Measurements from ENCODE around the gene FBF1. TPM values are rescaled to one million over a fixed set of nuclear protein-coding genes. Genes with fewer than 3 reads are reported as not detected.

Gene FBF1
- total and polyA plus RNA-seq, 9 of the 15 experiments (the other 6 are each of a cell fraction or from before 2014, with no cell fraction given), result 0.46 to 14.9 (median 7.5) TPM

- TF ChIP-seq, protein P1, sequence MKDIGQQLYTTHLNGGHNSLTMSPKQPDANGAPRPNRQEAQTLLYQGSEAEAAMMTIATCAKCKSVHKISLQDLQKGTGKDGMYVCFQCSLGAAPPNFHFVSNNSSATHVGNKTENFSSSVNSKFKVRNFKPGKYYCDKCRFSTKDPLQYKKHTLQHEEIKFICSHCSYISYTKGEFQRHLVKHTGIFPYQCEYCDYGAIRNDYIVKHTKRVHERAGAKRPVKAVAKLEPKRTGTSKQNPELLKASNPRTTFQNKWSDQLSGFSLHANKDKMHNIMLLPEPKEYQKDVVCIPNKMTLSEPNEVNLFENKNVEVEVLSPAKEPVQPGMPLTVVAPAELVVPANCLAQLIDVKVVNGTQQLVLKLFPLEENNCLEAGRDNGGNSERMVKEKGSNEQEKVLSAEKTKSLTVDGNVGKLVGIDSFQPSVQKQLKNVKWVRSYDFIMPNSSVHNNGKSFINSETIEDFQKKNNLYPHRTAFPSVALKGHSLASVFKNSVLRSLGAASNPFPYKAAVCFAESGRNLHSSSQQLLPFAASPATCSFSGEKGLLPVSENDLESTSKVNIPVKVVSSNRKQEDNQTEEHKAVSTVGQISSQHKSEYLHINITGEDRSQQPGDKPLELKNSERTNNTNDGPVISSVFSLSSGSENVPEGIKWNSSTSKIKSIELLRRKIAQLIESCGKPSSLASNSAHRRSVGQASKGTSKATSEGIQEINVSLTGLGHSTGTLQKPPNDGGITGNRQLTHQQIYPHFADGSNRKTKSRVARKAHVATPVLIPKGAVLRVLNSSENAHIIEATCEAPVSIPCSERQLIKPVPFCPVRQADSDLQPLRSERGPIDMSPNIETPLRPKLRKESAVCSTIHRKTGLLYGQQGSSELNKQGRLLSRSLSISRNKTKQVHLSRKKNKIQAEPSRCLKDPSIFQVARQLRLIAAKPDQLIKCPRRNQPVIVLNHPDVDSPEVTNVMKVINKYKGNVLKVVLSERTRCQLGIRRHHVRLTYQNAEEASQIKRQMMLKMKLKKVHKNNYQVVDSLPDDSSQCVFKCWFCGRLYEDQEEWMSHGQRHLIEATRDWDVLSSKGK (CRISPR knock-in tag; IDR thresholded peaks at IDR 0.05), result no peak
- TF ChIP-seq MIER1 (IDR thresholded peaks at IDR 0.05; ENCODE audit: low read depth), result no peak
- TF ChIP-seq NEUROD1 (IDR thresholded peaks at IDR 0.05; ENCODE audit: borderline replicate concordance, low read depth, low read length, partially characterized antibody), result peak; percentile 67
- TF ChIP-seq HDAC3 (IDR thresholded peaks at IDR 0.05; ENCODE audit: borderline replicate concordance, partially characterized antibody), result peak; percentile 83
- TF ChIP-seq SRF (CRISPR knock-in tag; IDR thresholded peaks at IDR 0.05), result peak in 1 of 2 experiments; percentile 95; a peak in 2 of 4 replicates
- peak; percentile 36; the same call in 1 of the 2 replicates for TF ChIP-seq ZNF644 (tag; IDR thresholded peaks at IDR 0.05; ENCODE audit: low read depth)
- TF ChIP-seq EP300 (IDR thresholded peaks at IDR 0.05; ENCODE audit: low read length), result peak; percentile 94
- peak; percentile 40; the same call in 1 of the 2 replicates for TF ChIP-seq ELF1 (tag; IDR thresholded peaks at IDR 0.05)
- no peak for TF ChIP-seq RBM17 (IDR thresholded peaks at IDR 0.05; ENCODE audit: borderline replicate concordance, low read depth, low read length)
- no peak for TF ChIP-seq NR4A1 (CRISPR knock-in tag; IDR thresholded peaks at IDR 0.05)
- no peak for TF ChIP-seq NR4A1 (tag; IDR thresholded peaks at IDR 0.05)
- peak; percentile 91; the same call in 1 of the 2 replicates for TF ChIP-seq FOXA1 (IDR thresholded peaks at IDR 0.05; ENCODE audit: borderline replicate concordance)
- TF ChIP-seq CEBPB (tag; IDR thresholded peaks at IDR 0.05), result peak; percentile 96
- peak; percentile 45; the same call in 1 of the 2 replicates for TF ChIP-seq RNF2 (IDR thresholded peaks at IDR 0.05)
- TF ChIP-seq BACH1 (tag; IDR thresholded peaks at IDR 0.05), result peak; percentile 43; the same call in 1 of the 2 replicates
- no peak for TF ChIP-seq SMAD2 (IDR thresholded peaks at IDR 0.05; ENCODE audit: low read depth, low read length)
- TF ChIP-seq ZNF311 (CRISPR knock-in tag; IDR thresholded peaks at IDR 0.05), result no peak
- TF ChIP-seq, protein P2, sequence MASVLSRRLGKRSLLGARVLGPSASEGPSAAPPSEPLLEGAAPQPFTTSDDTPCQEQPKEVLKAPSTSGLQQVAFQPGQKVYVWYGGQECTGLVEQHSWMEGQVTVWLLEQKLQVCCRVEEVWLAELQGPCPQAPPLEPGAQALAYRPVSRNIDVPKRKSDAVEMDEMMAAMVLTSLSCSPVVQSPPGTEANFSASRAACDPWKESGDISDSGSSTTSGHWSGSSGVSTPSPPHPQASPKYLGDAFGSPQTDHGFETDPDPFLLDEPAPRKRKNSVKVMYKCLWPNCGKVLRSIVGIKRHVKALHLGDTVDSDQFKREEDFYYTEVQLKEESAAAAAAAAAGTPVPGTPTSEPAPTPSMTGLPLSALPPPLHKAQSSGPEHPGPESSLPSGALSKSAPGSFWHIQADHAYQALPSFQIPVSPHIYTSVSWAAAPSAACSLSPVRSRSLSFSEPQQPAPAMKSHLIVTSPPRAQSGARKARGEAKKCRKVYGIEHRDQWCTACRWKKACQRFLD (CRISPR knock-in tag; IDR thresholded peaks at IDR 0.05), result peak; percentile 90
- TF ChIP-seq CBFA2T2 (conservative IDR thresholded peaks at IDR 0.05), result peak; percentile 96
- TF ChIP-seq ATF7 (IDR thresholded peaks at IDR 0.05), result peak; percentile 86
- no peak for TF ChIP-seq ZNF324 (CRISPR knock-in tag; IDR thresholded peaks at IDR 0.05)
- peak; percentile 98 for TF ChIP-seq SMARCA4 (IDR thresholded peaks at IDR 0.05)
- peak; percentile 96 for TF ChIP-seq MTA2 (IDR thresholded peaks at IDR 0.05; ENCODE audit: low read depth)
- peak; percentile 92 for TF ChIP-seq PML (IDR thresholded peaks at IDR 0.05; ENCODE audit: low read length)
- peak; percentile 79 for TF ChIP-seq NFIC (IDR thresholded peaks at IDR 0.05)
- no peak for TF ChIP-seq ZSCAN32 (CRISPR knock-in tag; IDR thresholded peaks at IDR 0.05)
Observed at GRCh38 chr17:75970011-75970523, 29.2 kb upstream of the FBF1 start (continued).
